IPS DF 4.7 (cell line): ENCODE results near the gene DOK5.

Source experiments
- DNase-seq: peaks from one replicate; pipeline ENCODE4 v3.0.0-alpha.2; 2013; ENCODE audit warnings: low spot score; ENCODE audit errors: extremely low read depth

Gene DOK5

GRCh38 chr20:54688476-54688875 lies 213.1 kb downstream of the DOK5 start:
- DNase-seq = no peak

- no peak for DNase-seq
These were observed 214.9 kb downstream of the DOK5 start for GRCh38 chr20:54690323-54690722.

- no peak for DNase-seq
These were observed 215.9 kb downstream of the DOK5 start for GRCh38 chr20:54691327-54691726.

- no peak for DNase-seq
These were observed 216.9 kb downstream of the DOK5 start for GRCh38 chr20:54692168-54692887.

GRCh38 chr20:54694516-54694915 lies 219.1 kb downstream of the DOK5 start:
- no peak for DNase-seq

GRCh38 chr20:54698373-54698772 lies 223.0 kb downstream of the DOK5 start:
- no peak for DNase-seq
